Measurements from ENCODE around the gene F13B.

- TF ChIP-seq USF2 (IDR thresholded peaks at IDR 0.05; ENCODE audit: low read depth, low read length) (no peak), CTCF (conservative IDR thresholded peaks at IDR 0.05; ENCODE audit: low read depth, low read length) (no peak), FOS (IDR thresholded peaks at IDR 0.05; ENCODE audit: low read depth, low read length) (no peak), POLR2A (IDR thresholded peaks at IDR 0.05; ENCODE audit: low read depth, low read length) (no peak), SMC3 (IDR thresholded peaks at IDR 0.05; ENCODE audit: low read depth, low read length) (no peak), MXI1 (IDR thresholded peaks at IDR 0.05; ENCODE audit: borderline replicate concordance, low read depth, low read length) (no peak), CHD1 (IDR thresholded peaks at IDR 0.05; ENCODE audit: low read depth, low read length) (no peak), ELK1 (IDR thresholded peaks at IDR 0.05; ENCODE audit: borderline replicate concordance, low read depth, low read length) (no peak), BHLHE40 (IDR thresholded peaks at IDR 0.05; ENCODE audit: low read depth, low read length) (no peak), RFX5 (IDR thresholded peaks at IDR 0.05; ENCODE audit: low read depth, low read length) (no peak), MAZ (IDR thresholded peaks at IDR 0.05; ENCODE audit: borderline replicate concordance, low read depth, low read length) (no peak)
Observed at GRCh38 chr1:197003132-197003531, 63.9 kb downstream of the F13B start.
